DMS 273 (cell line): ENCODE results near the gene CNTNAP1.
A peak's percentile ranks its signal among the peaks of the same experiment; 100 is the strongest.

Experiments
- DNase-seq: peaks from one replicate; lab custom pipeline; 2025; ENCODE audit not compliant: unreplicated experiment; lab: John Stamatoyannopoulos, UW

The CNTNAP1 gene

DNA sequence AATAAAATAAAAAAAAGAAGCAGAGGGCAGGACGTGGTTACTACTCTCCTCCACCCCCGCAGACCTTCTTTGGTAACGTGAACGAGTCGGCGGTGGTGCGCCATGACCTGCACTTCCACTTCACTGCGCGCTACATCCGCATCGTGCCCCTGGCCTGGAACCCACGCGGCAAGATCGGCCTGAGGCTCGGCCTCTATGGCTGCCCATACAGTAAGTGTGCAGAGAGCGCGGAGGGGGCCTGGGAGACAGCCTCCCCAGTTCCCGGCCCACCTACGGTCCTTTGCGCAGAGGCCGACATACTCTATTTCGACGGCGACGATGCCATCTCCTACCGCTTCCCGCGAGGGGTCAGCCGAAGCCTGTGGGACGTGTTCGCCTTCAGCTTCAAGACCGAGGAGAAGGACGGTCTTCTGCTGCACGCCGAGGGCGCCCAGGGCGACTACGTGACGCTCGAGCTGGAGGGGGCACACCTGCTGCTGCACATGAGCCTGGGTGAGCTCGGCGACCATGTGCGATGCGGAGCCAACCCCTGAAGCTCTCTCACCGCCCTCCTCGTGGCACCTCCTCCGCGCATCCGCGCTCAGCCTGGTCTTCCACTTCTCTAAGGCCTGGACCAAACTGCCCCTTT, 2.7 kb downstream of the CNTNAP1 start:
- no peak for DNase-seq

- DNase-seq, result no peak
Observed at GRCh38 chr17:42685831-42686230, 3.5 kb downstream of the CNTNAP1 start.

DNA sequence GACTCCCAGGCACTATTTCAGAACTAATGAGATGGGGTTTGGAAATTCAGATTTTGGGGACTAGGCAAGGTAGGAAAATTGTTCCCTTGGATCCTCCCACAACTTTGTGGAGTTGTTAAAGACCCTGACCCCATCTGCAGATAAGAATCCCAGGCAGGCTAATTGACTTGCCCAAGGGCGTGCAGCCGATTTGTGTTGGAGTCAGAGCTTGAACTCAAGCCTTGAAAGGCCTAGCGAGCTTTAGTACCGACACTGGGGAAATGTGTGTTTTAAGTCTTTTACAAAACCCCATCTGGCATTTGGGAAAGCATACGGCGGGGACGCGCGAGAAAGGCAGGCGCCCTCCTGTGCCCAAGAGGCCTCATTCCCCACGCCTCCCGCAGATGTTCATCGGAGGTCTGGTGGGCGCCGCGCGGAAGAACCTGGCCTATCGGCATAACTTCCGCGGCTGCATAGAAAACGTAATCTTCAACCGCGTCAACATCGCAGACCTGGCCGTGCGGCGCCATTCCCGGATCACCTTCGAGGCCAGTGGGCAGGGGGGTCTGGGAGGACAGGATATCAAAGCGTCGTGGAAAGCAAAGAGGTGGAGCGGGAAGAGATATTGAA, 4.3 kb downstream of the CNTNAP1 start:
- DNase-seq, result no peak

- DNase-seq, result no peak
Observed at GRCh38 chr17:42687707-42688320, 5.5 kb downstream of the CNTNAP1 start.

DNA sequence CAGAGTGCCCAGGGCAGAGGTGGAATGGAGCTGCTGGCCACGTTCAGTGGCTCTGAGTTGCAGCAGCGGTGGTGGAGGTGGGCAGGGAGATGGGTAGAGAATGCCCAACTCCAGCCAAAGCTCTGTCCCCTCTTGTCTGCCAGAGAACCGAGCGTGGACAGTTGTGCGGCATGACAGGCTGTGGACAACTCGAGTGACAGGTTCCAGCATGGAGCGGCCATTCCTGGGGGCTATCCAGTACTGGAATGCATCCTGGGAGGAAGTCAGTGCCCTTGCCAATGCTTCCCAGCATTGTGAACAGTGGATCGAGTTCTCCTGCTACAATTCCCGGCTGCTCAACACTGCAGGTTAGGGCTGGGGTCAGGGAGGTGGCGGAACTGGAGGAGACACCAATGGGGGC, 8.3 kb downstream of the CNTNAP1 start:
- DNase-seq, result no peak

- DNase-seq, result no peak
Observed at GRCh38 chr17:42691021-42691545, 8.8 kb downstream of the CNTNAP1 start.

DNA sequence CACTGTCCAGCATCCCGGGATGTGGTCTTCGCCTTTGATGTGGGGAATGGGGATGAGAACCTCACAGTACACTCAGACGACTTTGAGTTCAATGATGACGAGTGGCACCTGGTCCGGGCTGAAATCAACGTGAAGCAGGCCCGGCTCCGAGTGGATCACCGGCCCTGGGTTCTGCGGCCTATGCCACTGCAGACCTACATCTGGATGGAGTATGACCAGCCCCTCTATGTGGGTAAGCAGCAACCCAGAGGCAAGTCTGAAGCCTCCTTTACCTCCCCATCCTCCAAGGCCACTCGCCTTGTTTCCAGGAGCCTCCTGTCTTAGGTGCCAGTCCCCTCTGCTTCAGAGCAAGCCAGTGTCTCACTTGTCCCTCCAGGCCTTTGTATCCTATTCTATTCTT, 10.2 kb downstream of the CNTNAP1 start:
- no peak for DNase-seq

DNA sequence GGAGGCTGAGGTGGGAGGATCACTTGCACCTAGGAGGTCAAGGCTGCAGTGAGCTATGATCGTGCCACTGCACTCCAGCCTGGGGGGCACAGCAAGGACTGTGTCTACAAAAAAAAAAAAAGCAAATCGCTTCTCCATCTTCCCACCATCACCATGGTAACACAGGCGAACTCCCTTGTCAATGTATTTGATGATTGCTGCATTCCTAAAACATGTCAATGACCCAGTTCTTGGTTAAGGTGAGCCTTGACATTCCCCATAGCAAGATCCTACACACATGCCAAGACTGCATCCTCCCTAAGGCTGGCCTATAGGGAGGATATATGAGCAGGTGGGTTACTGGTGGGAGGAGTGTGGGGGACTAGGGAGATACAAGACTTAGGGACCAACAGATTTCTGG, 12.2 kb downstream of the CNTNAP1 start:
- DNase-seq, result no peak

DNA sequence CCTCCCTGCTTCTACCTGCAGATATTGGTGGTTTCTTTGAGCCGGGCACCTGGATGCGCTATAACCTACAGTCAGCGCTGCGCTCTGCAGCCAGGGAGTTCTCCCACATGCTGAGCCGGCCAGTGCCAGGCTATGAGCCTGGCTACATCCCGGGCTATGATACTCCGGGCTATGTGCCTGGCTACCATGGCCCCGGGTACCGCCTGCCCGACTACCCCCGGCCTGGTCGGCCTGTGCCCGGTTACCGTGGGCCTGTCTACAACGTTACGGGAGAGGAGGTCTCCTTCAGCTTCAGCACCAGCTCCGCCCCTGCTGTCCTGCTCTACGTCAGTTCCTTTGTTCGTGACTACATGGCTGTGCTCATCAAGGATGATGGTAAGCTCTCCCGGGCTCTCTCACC, 13.2 kb downstream of the CNTNAP1 start:
- DNase-seq, result no peak

DNA sequence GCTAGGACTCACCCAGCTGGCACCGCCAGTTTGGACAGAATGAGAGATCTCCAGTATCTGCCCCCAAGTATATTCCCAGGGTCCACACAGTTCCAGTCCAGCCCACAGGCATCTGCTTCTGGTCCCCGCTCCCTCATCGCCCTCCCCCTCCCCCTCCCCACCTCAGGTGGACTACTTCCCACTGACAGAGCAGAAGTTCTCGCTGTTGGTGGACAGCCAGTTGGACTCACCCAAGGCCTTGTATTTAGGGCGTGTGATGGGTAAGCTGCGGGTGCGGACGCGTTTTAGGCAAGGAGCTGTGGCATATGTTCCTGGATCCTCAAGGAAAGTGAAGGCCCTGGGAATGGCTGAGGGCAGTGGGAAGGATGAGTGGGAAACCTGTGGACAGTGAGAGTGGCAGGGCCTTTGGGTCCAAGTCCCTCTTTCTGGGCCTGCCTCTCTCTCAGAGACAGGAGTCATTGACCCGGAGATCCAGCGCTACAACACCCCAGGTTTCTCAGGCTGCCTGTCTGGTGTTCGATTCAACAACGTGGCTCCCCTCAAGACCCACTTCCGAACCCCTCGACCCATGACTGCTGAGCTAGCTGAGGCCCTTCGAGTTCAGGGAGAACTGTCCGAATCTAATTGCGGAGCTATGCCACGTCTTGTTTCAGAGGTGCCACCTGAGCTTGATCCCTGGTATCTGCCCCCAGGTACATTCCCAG, 14.9 kb downstream of the CNTNAP1 start:
- DNase-seq, result no peak

DNA sequence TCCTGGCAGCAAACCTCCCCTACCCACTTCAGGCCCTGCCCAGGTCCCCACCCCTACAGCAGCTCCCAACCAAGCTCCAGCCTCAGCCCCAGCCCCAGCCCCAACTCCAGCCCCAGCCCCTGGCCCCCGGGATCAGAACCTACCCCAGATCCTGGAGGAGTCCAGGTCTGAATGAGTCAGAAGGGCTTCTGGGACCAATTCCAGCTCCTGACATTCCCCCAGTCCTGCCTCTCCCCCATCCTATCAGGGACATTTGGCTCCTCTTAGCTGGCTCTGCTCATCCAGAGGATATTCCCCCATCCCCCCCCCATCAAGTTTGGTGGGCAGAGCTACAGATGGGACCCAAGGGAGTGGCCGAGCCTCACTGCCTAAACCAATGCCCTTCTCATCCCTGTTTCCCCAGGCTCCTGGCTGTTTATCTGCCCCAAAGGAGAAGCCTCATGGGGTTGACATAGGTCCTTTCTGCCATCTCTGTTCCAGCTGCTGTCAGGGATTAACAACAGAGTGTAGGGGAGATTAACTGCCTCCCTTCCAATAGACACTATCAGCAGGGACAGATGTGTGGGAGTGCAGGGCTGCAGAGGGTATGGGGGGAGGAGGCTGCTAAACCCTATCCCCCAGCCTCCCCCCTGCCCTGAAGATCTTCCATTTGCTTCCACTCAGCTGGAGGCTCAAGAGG, 16.5 kb downstream of the CNTNAP1 start:
- peak; percentile 64 for DNase-seq

DNA sequence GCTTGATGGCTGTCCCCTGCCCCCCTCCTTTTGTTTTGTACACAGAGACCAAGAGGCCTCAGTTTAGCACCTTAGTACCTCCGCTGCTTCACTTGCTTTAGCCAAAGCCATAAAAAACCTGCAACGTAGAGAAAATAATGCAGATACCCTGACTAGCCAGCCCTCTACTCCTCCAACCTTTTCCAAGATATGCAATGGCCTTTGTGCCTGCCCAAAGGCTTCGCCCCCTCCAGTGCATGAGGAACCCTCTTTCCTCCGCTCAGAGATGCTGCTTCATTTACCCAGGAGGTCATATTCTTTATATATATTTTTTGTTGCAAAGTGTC, 17.0 kb downstream of the CNTNAP1 start:
- no peak for DNase-seq

DNA sequence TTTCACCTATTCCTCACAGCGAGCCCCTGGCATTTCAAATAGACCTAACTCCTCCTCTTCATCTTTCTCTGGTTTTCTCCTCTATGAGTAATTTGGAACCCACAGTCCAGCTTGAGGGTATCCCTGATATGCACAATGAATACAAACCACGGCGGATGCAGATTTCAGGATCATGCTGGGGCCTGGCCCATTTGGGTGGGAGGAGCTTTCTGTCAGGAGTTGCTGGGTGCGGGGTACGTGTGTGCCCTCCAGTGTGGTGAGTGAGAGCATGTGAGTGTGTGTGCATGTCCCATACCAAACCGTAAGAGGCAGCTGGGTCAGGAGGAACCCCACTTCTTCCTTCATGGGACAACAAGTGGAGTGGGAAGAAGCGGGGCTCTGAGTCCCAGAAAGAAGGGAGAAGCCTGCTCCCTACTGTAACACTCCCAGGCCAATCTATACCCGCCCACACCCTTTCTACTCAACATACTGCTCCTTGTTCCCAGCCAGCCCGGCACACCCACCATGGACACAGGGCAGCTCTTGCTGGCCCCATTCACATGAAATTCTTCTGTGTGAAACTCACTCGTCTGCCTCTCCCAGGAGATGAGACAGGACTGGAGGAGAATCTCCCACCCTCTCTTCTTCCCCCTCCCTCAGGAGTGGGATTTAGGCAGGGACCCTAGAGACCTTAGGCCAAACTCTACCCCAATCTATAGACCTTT, 18.4 kb downstream of the CNTNAP1 start:
- no peak for DNase-seq

DNA sequence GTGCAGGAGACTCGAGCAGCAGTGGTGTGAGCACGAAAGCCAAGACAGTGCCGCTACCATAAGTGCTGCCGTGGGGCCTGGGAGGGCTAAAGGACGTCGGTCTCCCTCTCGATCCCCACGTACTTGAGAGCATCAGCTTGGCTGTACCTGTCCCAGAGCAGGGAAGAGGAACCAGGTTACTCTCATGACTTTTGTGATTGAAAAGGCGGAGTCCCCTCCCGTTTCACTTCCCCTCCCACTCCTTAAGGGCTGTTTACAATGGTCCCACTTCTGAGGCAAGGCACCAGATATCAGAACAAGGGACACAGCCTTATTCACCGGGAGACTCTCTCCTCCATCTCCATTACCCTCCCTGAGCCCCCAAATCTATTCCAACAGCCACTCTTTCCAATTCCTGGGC, 20.1 kb downstream of the CNTNAP1 start:
- DNase-seq, result no peak

- DNase-seq, result no peak
Observed at GRCh38 chr17:42704490-42704836, 22.1 kb downstream of the CNTNAP1 start.

- DNase-seq, result no peak
Observed at GRCh38 chr17:42704837-42705494, 22.6 kb downstream of the CNTNAP1 start.

DNA sequence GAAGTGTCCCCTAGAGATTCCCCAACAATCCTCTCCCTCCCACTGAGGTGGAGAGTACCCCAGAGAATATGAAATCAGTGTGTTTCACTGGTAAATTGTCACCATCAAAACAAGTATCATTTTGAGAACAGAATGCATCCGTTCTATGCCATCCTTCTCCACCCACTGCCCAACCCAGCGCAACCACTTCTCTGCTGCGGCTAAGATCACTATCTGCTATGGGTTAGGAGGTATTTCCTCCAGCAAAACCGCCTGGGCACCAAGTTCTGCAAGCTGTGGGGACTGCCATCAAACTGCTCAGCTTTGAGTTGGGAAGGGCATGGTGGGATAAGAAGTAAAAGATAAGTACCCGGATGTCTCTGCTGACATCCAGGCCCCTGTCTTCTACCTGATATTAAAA, 24.4 kb downstream of the CNTNAP1 start:
- DNase-seq, result no peak

DNA sequence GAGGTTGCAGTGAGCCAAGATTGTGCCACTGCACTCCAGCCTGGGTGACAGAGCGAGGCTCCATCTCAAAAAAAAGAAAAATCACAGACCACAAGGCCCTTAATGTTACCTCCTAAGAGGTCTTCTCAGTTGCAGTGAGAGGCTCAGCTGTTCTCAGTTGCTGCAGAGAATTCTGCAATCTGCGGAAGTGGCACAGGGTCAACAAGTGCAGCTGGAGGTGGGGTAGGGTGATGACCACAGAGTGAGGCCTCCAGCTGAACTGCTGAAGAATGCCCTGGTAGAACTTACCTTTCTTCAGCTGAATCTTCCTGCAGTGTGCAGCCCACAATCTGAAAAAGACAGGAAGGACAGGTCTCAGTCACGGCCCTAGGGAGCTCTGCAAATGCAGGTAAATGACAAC, 26.3 kb downstream of the CNTNAP1 start:
- DNase-seq, result no peak

DNA sequence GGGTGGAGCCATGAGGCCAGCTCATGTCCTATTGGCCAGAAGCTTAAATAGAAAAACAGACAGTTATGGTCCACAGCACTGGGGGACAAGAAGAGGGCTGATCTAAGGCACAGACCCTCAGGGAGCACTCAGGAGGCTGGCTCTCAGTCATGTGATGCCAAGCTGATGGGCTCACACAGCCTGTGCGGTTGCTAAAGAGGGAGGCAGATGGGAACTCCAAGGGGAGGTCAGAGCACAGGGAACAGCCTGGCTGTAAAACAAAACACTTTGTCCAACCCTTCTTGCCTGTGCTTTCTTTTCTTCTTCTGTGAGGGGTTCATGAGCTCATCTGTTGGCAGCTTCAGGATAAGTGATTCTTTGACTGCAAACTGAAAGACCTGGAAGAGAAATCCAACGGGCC, 27.2 kb downstream of the CNTNAP1 start:
- DNase-seq, result peak; percentile 50

DNA sequence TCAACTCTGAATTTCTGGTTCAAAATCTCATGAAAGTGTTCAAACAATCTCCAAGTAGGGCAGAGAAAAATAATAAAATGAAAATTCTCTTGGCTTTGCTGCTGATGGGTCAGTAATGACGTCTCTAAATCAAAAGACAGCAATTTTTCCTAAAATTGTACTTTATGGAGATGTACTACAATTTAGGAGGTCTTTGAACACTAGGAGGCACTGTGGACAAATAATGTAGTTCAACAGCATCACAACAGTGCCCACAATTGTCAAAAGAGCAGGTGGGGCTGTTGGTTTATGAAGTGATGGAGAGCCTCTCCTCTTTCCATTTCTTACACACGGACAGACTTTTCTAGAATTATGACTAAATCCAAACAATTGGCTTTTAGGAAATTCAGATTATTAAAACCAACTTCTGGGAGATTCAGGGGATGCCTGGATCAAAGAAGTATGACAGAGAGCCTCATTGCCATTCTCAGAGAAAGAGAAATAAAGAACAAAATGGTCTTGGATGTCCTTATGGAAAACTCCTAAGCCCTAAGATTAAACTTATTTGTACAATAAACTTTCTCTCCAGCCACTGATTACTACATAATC, 38.8 kb downstream of the CNTNAP1 start:
- peak; percentile 84 for DNase-seq
